ENCODE data around the gene DAAM1.

DNA sequence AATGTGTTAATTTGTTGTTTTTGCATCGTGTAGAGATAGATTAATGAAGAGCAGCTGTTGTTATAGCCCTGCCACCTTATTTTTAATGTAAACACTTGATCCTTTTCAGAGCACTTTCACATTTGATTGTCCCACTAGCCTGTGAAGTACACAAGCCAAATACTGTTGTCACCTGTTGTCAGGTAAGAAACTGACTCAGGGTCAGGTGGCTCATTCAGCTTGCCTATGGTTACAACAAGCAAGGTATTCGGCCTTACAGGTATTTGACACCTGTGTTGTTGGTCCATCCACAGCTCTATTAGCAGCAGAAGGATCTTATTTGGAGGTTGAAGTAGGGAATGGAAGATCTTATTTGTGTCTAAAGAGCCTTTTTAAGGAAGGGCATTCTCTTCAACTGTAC, 167.8 kb downstream of the DAAM1 start:
- no peak for TF ChIP-seq CTCF (conservative IDR thresholded peaks at IDR 0.05; ENCODE audit: low read length)
- TF ChIP-seq EZH2phosphoT487 (IDR thresholded peaks at IDR 0.05; ENCODE audit: borderline replicate concordance) = no peak
